HG02943 (cell line): ENCODE results near the gene SLC10A6.

Experiments
- ATAC-seq: cut with Tn5 transposase; IDR thresholded peaks from one replicate; pipeline ENCODE4 v1.9.1; 2021; ENCODE audit warnings: mild to moderate bottlenecking, low read depth, moderate library complexity; ENCODE audit not compliant: unreplicated experiment

Gene SLC10A6

DNA sequence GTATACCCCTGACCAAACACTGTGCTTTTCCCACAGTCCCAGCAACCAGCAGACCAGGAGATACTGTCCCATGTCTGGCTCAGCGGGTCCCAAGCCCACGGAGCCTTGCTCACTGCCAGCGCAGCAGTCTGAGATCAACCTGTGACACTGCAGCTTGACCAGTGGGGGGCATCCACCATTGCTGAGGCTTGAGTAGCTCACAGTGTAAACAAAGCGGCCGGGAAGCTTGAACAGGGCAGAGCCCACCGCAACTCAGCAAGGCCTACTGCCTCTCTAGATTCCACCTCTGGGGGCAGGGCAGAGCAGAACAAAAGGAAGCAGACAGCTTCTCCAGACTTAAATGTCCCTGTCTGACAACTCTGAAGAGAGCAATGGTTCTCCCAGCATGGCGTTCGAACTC lies 58.1 kb downstream of the SLC10A6 start:
- ATAC-seq, result no peak

DNA sequence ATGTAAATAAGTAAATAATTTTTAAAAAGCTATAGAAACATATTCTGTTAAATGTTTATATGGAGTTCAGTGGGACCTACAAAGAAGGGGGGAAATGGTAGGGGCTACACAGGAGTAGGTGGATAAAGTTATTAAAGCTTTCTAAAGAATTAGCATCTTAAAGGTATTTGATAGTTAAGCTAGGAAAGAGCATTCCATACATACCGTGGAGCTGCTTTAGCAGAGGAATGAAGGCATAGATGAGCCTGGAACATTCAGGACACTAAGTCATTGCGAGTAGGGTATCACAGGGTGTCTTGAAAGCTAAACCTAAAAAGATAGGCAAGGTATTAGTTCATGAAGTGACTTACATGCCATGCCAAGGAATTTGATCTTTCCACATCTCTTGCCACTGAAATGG lies 60.4 kb downstream of the SLC10A6 start:
- no peak for ATAC-seq

DNA sequence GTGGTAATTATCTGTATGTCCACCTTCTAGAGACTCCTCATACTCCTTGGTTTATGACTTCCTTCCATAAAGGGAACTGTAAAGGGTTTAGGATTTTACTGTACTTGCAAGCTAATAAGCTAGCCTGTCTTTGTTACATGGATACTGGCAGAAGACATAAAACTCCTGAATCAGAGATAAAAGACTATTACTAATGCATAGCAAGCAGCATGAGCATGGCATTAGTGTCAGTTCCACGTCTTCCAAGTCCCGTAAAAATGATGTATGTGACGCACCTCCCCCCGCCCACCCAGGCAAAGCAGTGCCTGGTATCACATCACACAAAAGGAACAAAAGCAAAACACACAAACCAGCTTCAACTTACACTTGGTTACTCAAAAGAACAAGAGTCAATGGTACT lies 71.0 kb downstream of the SLC10A6 start:
- ATAC-seq, result no peak

DNA sequence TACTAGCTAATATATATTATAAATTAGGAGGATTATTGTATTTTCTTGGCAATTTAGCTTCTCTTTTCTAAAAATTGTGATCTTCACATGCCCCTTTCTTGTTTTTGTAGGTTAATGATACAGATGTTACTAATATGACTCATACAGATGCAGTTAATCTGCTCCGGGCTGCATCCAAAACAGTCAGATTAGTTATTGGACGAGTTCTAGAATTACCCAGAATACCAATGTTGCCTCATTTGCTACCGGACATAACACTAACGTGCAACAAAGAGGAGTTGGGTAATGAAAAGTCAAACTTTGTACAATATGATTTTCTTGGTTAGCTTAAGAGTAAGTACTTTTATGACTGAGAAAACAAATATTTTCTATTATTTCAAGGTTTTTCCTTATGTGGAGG lies 74.1 kb downstream of the SLC10A6 start:
- ATAC-seq, result no peak
